Activated T-helper 2 cell treated with anti-CD3 and anti-CD28 coated beads, Interferon-gamma antibody, Interleukin-2, Interleukin-4, amounts not matched to agents 10 μg/mL and 5 μg/mL and 100 μg/mL, durations not matched to agents 14 hours and 24 hours and 36 hours (primary cell): Measurements from ENCODE around the gene ART5. TPM values are rescaled to one million over a fixed set of nuclear protein-coding genes. Genes with fewer than 3 reads are reported as not detected.
A peak's percentile ranks its signal among the peaks of the same experiment; 100 is the strongest.

Experiments
- DNase-seq: peaks from one replicate; pipeline ENCODE4 v3.0.0; 2021; ENCODE audit warnings: low spot score
- H3K27ac Mint-ChIP-seq: one replicate; pipeline ENCODE4 v1.8.0; 2021; ENCODE audit warnings: mixed read lengths
- H3K27me3 Mint-ChIP-seq: one replicate; pipeline ENCODE4 v1.8.0; 2021; ENCODE audit warnings: low read depth, mixed read lengths
- H3K36me3 Mint-ChIP-seq: one replicate; pipeline ENCODE4 v1.8.0; 2021; ENCODE audit warnings: low read depth, mixed read lengths
- H3K4me1 Mint-ChIP-seq: one replicate; pipeline ENCODE4 v1.8.0; 2021; ENCODE audit warnings: low read depth, mixed read lengths
- H3K4me3 Mint-ChIP-seq: one replicate; pipeline ENCODE4 v1.8.0; 2021; ENCODE audit warnings: low read depth, mild to moderate bottlenecking, moderate library complexity, mixed read lengths
- H3K9me3 Mint-ChIP-seq: one replicate; pipeline ENCODE4 v1.8.0; 2021; ENCODE audit warnings: mixed read lengths
- intact Hi-C: fragments of 100-400 bp; cut with micrococcal nuclease; formaldehyde crosslinking; loops from one replicate; pipeline ENCODE4 v1.15.1; 2023
- total RNA-seq: library from RNA; stranded (reverse); gene quantifications from 2 replicates; pipeline ENCODE4 v1.2.3, GENCODE V29; 2022

The ART5 gene, protein sequence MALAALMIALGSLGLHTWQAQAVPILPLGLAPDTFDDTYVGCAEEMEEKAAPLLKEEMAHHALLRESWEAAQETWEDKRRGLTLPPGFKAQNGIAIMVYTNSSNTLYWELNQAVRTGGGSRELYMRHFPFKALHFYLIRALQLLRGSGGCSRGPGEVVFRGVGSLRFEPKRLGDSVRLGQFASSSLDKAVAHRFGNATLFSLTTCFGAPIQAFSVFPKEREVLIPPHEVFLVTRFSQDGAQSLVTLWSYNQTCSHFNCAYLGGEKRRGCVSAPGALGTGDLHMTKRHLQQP
- not detected in 2 replicates for total RNA-seq

DNA sequence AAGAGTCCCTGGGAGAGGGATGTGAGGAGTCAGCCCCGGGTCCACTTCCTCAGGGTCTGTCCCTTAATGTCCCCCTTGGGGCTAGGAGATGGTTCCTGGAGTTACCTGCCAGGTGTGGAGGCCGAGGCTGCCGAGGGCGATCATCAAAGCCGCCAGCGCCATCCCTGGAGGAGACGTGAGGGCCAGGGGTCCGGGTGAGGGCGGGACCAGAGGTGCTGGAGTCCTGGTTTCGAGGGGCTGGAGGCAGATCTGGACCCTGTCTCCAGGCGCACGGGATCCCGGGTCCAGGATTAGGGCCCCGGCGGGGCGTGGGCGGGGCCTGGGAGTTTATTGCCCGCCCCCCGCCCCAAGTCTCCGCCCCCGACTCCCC lies at the start of gene ART5:
Gene ART5 (minus strand): TSS at position 292 of the 370 bp plus-strand sequence. CDS start 130 bp downstream, at position 162.
- Mint-ChIP-seq H3K27ac (no peak within 1 kb of the TSS), H3K4me3 (peak within 1 kb of the TSS; percentile 51), H3K9me3 (no peaks in the 10 kb centered on the region), H3K4me1 (peaks cover 5% of the 10 kb centered on the region), H3K27me3 (peaks cover 36% of the 10 kb centered on the region), H3K36me3 (no peaks in the 10 kb centered on the region)
- no peak for DNase-seq
- intact Hi-C loops: no loop called here

DNA sequence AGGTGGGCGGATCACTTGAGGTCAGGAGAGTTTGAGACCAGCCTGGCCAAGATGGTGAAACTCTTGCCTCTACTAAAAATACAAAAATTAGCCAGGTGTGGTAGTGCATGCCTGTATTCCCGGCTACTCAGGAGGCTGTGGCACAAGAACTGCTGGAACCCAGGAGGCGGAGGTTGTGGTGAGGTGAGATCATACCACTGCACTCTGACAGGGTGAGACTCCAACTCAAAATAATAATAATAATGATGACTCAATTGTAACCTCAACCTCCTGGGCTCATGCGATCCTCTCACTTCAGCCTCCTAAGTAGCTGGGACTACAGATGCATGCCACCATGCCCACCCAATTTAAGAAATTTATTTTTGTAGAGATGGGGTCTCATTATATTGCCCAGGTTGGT lies 45.0 kb upstream of the ART5 start:
- no peaks in the 10 kb centered on the region for H3K9me3 Mint-ChIP-seq
- intact Hi-C loops: no loop called here
- peaks cover 67% of the 10 kb centered on the region for H3K36me3 Mint-ChIP-seq
- DNase-seq: no peak
- H3K4me1 Mint-ChIP-seq: peaks cover 8% of the 10 kb centered on the region
- H3K27ac Mint-ChIP-seq: no peak overlapping the region
- H3K27me3 Mint-ChIP-seq: no peaks in the 10 kb centered on the region
- H3K4me3 Mint-ChIP-seq: no peak overlapping the region

DNA sequence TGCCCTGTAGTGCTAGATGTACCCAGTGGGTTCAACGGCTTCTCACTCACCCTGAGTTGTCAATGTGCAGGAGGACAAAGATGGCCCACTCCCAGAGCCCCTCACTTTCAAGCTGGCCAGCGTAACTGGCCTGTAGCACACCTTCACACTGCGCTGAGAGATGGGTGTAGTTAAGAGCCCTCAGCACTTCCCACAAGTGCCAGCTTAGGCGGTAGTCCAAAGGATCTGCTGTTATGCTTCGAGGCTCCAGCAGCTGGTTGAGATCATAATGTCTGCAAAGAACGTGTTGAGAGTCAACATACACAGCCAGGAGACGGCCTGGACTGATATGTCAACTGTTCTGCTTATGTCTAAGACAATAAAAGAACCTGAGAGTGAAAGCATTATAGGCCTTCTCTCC lies 44.1 kb upstream of the ART5 start:
- Mint-ChIP-seq H3K27ac (no peak overlapping the region), H3K36me3 (peaks cover 70% of the 10 kb centered on the region)
- intact Hi-C loops: no loop called here

DNA sequence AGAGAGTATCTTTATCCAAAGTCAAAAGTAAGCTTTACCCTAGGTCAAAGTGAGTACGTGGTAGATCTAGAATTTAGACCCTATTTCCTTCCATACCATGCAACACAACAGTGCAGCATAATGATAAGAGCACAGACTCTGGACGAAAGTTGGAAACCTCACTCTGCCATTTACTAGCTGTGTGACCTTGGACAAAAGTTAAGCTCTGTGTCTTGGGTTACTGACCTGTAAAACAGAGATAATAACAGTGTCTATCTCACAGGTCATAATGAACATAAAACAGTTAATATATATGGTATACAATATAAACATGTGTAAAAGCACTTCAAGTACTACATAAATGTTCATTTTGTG lies 43.0 kb upstream of the ART5 start:
- H3K36me3 Mint-ChIP-seq: peaks cover 72% of the 10 kb centered on the region
- H3K4me3 Mint-ChIP-seq: no peak overlapping the region
- DNase-seq: no peak
- H3K27ac Mint-ChIP-seq: no peak overlapping the region
- no peaks in the 10 kb centered on the region for H3K9me3 Mint-ChIP-seq
- intact Hi-C loops: no loop called here
- H3K4me1 Mint-ChIP-seq: peaks cover 8% of the 10 kb centered on the region
- no peaks in the 10 kb centered on the region for H3K27me3 Mint-ChIP-seq

More for the DNA sequence above, 44.1 kb upstream of the ART5 start:
- DNase-seq: no peak
- Mint-ChIP-seq H3K9me3 (no peaks in the 10 kb centered on the region), H3K4me3 (no peak overlapping the region), H3K27me3 (no peaks in the 10 kb centered on the region), H3K4me1 (peaks cover 8% of the 10 kb centered on the region)

DNA sequence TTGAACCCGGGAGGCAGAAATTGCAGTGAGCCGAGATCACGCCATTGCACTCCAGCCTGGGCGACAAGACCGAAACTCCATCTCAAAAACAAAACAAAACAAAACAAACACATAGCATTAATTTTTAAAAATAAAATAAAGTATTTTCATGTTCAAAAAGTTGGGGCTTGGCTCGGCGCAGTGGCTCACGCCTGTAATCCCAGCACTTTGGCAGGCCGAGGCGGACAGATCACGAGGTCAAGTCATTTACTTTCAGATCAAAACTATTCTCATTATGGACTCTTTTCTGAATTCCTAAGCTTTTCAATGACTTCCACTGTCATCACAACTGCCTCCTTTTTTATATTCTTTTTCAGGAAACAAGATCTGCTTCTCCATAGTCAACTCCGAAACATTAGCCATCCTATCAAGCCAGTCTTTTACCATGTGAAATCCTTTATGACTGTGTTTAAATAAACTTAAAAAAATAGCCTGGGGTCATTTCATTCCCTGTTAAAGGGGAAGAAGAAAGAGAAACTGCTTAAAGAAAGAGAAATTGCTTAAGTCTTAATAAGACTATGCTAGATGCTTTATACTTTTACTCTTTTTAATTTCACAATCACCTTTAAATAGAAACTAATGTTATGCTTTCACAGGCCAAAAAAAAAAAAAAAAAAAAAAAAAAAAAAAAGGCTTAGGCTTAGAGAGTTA lies 42.5 kb upstream of the ART5 start:
- Mint-ChIP-seq H3K4me3 (no peak overlapping the region), H3K4me1 (peaks cover 8% of the 10 kb centered on the region), H3K27me3 (no peaks in the 10 kb centered on the region), H3K27ac (no peak overlapping the region), H3K36me3 (peaks cover 77% of the 10 kb centered on the region), H3K9me3 (no peaks in the 10 kb centered on the region)
- intact Hi-C loops: no loop called here
- DNase-seq: no peak

DNA sequence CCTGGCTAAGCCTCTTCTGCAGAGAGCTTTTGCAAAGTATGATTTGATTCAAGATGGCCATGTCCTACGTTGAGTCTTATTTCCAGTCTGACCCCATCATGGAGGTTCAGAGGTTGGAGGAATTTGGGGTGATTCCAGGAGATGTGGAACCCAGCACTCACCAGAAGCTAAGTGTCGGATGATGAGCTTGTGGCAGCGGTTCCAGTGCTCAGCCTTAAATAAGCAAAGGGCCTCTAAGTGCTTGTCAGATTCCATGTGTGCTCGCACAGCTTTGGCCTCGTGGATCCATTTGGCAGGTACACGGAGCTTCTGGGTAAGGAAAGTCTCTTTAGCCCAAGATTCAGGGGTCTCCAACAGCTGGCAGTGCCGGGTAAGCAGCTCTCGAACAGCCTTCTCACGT lies 41.2 kb upstream of the ART5 start:
- intact Hi-C loops: no loop called here
- Mint-ChIP-seq H3K4me3 (no peak overlapping the region), H3K4me1 (peaks cover 8% of the 10 kb centered on the region), H3K27ac (no peak overlapping the region), H3K9me3 (no peaks in the 10 kb centered on the region), H3K36me3 (peaks cover 85% of the 10 kb centered on the region), H3K27me3 (no peaks in the 10 kb centered on the region)
- no peak for DNase-seq

DNA sequence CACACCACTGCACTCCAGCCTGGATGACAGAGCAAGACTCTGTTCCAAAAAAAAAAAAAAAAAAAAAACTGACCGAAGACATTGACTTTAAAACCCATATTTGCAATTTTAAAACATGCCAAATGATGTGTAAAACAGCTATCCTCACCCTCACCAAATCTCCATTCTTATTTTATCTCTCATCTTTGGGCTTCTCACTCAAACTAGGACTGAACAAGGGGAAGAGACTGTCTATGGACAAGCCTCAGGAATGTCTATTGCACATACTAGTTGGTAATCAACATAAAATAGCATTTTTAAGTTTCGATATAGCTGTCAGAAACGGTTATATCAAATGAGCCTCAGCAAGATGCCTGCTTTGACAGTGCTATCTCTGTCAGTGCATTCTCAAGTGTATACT lies 37.3 kb upstream of the ART5 start:
- peak overlapping the region; percentile 25 for H3K27ac Mint-ChIP-seq
- DNase-seq: no peak
- no peak overlapping the region for H3K4me3 Mint-ChIP-seq
- H3K9me3 Mint-ChIP-seq: no peaks in the 10 kb centered on the region
- intact Hi-C loops: no loop called here
- H3K4me1 Mint-ChIP-seq: peaks cover 8% of the 10 kb centered on the region
- no peaks in the 10 kb centered on the region for H3K27me3 Mint-ChIP-seq
- H3K36me3 Mint-ChIP-seq: peaks cover 85% of the 10 kb centered on the region

DNA sequence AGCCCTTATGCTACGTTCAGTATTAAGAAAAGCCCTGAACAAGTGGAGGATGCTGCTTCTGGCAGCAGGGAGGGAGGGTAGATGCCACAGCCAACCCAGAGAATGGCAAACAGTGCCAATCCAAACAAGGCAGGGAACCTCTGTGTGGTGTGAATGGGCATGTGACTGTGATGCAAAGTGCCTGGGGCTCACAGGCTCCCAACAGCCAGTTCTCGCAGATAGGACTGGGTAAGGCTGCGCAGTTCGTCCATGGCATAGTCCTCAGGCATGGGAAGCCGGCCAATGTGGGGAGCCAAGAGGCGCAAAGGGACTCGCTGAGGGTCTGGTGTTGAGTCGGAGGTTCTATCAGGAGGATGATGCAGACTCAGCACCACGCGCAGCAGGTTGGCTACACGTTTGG lies 34.2 kb upstream of the ART5 start:
- H3K36me3 Mint-ChIP-seq: peaks cover 75% of the 10 kb centered on the region
- H3K4me1 Mint-ChIP-seq: no peaks in the 10 kb centered on the region
- H3K27me3 Mint-ChIP-seq: no peaks in the 10 kb centered on the region
- H3K9me3 Mint-ChIP-seq: no peaks in the 10 kb centered on the region
- intact Hi-C loops: no loop called here
- DNase-seq: no peak
- H3K4me3 Mint-ChIP-seq: no peak overlapping the region
- H3K27ac Mint-ChIP-seq: no peak overlapping the region

DNA sequence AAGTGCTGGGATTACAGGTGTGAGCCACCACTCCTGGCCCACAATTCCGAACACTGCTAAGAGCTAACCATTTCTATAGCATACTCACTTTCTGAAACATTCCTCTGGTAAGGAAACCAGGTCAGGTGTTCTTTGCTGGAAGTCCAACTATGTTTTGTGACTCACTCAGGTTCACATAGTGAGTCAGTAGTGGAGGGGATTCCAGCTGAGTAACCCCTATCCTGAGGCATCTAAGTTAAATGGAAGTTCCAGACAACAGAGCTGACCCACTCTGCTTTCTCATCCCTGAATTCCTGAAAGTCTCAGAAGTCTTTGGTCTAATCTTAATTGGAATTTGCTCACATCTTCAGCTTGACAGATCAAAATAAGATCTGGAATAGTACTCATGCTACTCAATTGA lies 32.4 kb upstream of the ART5 start:
- intact Hi-C loops: no loop called here
- H3K36me3 Mint-ChIP-seq: peaks cover 67% of the 10 kb centered on the region

DNA sequence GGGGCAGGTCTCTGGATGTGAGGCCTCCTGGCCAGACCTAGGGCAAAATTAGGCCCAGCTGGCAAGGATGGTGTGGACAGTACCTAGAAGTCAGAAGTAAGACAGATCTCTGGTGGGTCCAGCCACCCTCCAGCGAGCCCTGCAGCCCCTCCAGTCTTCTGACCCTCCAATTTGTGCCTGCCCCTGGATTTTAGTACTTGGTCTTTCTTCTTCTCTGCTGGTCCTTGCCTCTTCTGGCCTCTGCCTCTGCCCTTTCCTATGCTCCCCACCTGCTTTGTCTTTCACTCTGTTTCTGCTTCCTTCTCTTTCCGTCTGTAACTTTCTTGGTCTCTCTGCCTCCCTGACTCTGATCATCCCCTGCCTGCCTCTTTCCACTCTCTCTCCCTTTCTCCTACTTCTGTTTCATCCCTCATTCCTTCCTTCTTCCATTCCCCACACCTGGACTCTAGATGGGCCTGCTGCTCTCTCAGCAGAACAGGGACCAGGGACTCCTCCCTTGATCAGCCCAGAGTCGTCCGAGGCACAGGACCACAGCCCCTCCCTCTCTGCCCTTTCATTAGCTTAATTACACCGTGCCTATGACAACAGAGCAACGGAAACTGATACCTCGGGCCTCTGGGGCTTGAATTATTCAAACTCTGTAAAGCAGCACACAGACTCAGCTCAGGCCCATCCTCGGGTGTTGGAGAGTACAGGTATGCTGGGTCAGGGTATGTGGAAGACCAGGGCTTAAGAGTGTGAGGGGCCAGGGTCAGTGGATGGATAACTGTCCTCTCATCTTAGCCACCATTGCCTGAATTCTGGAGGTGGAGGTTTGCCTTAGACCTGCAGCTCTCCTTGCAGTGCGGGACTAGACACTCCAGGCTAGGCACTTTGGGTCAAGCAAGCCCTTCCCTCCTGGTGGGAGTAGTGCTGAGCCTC lies 29.8 kb upstream of the ART5 start, which contains the start of gene CHRNA10:
Gene CHRNA10 (minus strand): TSS at position 51 of the 921 bp plus-strand sequence. CDS start 72 bp downstream, outside the sequence.
- intact Hi-C loops: no loop called here

More for the DNA sequence above, 32.4 kb upstream of the ART5 start:
- no peak overlapping the region for H3K27ac Mint-ChIP-seq
- no peak overlapping the region for H3K4me3 Mint-ChIP-seq
- no peaks in the 10 kb centered on the region for H3K4me1 Mint-ChIP-seq
- no peak for DNase-seq
- no peaks in the 10 kb centered on the region for H3K27me3 Mint-ChIP-seq
- no peaks in the 10 kb centered on the region for H3K9me3 Mint-ChIP-seq

DNA sequence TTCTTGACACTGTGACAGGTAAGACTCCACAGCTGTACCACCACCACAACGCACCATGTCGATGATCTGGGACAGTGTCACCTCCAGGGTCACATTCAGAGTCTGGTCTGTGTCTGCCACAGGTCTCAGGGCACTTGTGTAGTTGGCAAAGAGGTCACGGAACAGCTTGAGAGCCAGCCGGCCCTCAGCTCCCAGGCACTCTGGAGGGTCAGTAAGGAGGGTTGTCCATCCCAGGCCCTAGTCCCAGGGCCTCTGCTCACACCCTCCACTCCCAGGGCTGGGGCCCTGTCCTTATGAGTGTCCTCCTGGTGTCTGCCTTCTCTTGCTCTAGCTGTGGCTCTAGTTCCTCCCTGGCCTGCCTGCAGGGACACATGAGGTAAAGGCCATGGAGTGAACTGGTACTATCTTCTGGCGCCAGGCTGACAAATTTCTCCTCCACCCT lies 28.0 kb upstream of the ART5 start:
- H3K27me3 Mint-ChIP-seq: no peaks in the 10 kb centered on the region
- H3K36me3 Mint-ChIP-seq: peaks cover 40% of the 10 kb centered on the region
- H3K4me3 Mint-ChIP-seq: no peak overlapping the region
- no peak for DNase-seq
- intact Hi-C loops: no loop called here
- no peaks in the 10 kb centered on the region for H3K4me1 Mint-ChIP-seq
- H3K9me3 Mint-ChIP-seq: no peaks in the 10 kb centered on the region
- H3K27ac Mint-ChIP-seq: no peak overlapping the region

More for the DNA sequence above, 29.8 kb upstream of the ART5 start, which contains the start of gene CHRNA10:
- Mint-ChIP-seq H3K27me3 (no peaks in the 10 kb centered on the region), H3K27ac (no peak within 1 kb of the TSS), H3K36me3 (peaks cover 42% of the 10 kb centered on the region), H3K9me3 (no peaks in the 10 kb centered on the region), H3K4me1 (no peaks in the 10 kb centered on the region), H3K4me3 (no peak within 1 kb of the TSS)
- no peak for DNase-seq

DNA sequence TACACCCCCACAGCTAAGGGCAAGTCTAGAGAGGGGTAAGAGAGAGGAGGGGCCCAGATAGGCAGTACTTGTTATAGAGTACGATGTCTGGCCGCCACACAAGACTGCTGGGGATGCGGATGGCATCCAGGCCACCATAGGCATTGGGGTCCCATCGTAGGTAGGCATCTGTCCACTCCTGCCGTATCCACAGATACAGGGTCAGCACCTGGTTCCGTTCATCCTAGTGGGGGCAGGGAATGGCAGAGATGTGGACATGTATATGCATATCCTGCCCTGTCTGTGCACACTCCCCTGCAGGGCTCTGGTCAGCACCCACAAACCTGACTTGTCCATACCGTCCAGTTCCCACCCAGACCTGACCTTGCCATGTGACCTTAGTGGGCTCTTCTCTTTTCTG lies 27.3 kb upstream of the ART5 start:
- DNase-seq: no peak
- Mint-ChIP-seq H3K27me3 (no peaks in the 10 kb centered on the region), H3K9me3 (no peaks in the 10 kb centered on the region), H3K36me3 (peaks cover 37% of the 10 kb centered on the region), H3K4me1 (no peaks in the 10 kb centered on the region), H3K27ac (no peak overlapping the region), H3K4me3 (no peak overlapping the region)
- intact Hi-C loops: no loop called here
